Activated T-cell treated with anti-CD3 and anti-CD28 coated beads, Interleukin-2, amount 50 U/mL, for 72 hours (primary cell): ENCODE measurements around the gene SMG6. TPM values are rescaled to one million over a fixed set of nuclear protein-coding genes. Genes with fewer than 3 reads are reported as not detected.

Experiments
- ATAC-seq, 2 donors: fragments of 150-1000 bp; cut with Tn5 transposase; replicated peaks in 1 of 2; 2 replicates each; pipeline ENCODE4 v1.10.0; 2021; ENCODE audit warnings: moderate library complexity in 2 of 2, mild to moderate bottlenecking in 1 of 2
- DNase-seq, 2 donors: peaks; one replicate each; pipeline ENCODE4 v3.0.0; 2021 to 2022; ENCODE audit warnings: mixed read lengths in 1 of 2
- H3K27ac Mint-ChIP-seq: one replicate; pipeline ENCODE4 v1.8.0; 2022; ENCODE audit warnings: mild to moderate bottlenecking, moderate library complexity, mixed read lengths
- H3K27me3 Mint-ChIP-seq: one replicate; pipeline ENCODE4 v1.8.0; 2022; ENCODE audit warnings: low read depth, mixed read lengths
- H3K36me3 Mint-ChIP-seq, 2 donors: one replicate each; pipeline ENCODE4 v1.8.0; 2022; ENCODE audit warnings: mixed read lengths in 2 of 2, mild to moderate bottlenecking in 1 of 2; ENCODE audit not compliant: insufficient read depth in 2 of 2
- H3K4me1 Mint-ChIP-seq: one replicate; pipeline ENCODE4 v1.8.0; 2022; ENCODE audit warnings: low read depth, mixed read lengths
- H3K4me3 Mint-ChIP-seq, 2 donors: one replicate each; pipeline ENCODE4 v1.8.0; 2022; ENCODE audit warnings: mild to moderate bottlenecking in 2 of 2, mixed read lengths in 2 of 2, moderate library complexity in 2 of 2
- H3K9me3 Mint-ChIP-seq, 2 donors: one replicate each; pipeline ENCODE4 v1.8.0; 2022; ENCODE audit warnings: mixed read lengths in 2 of 2
- total RNA-seq, 2 donors: library from RNA; stranded (reverse); gene quantifications; one replicate each; pipeline ENCODE4 v1.2.3, GENCODE V29; 2022

The SMG6 gene
- total RNA-seq = 10 to 100 TPM; 47.3 to 54.1 TPM

GRCh38 chr17:2303204-2304188, at the start of gene SMG6, which contains the start of gene SRR:
TSS of gene SMG6 (minus strand) at chr17:2303785. CDS start at chr17:2303720, 65 bp downstream.
TSS of gene SRR (plus strand) at chr17:2303950. CDS start at chr17:2315561, 11,611 bp downstream.
- peaks cover 3 to 14% of the 10 kb centered on the region in 2 donors for H3K36me3 Mint-ChIP-seq
- ATAC-seq (peak; percentile 87 to 88), DNase-seq (peak; percentile 92 to 94)
- H3K9me3 Mint-ChIP-seq = no peaks in the 10 kb centered on the region
- peak within 1 kb of the TSS; percentile 69 for H3K27ac Mint-ChIP-seq
- H3K4me3 Mint-ChIP-seq = peak within 1 kb of the TSS; percentile 89 to 93
- peaks cover 48% of the 10 kb centered on the region for H3K4me1 Mint-ChIP-seq
- H3K27me3 Mint-ChIP-seq = no peaks in the 10 kb centered on the region

GRCh38 chr17:2351269-2351668, 47.7 kb upstream of the SMG6 start:
- no peak overlapping the region for H3K4me3 Mint-ChIP-seq
- no peak for ATAC-seq
- peaks cover 19% of the 10 kb centered on the region for H3K4me1 Mint-ChIP-seq
- no peaks in the 10 kb centered on the region for H3K27me3 Mint-ChIP-seq
- H3K27ac Mint-ChIP-seq = no peak overlapping the region
- no peaks in the 10 kb centered on the region for H3K36me3 Mint-ChIP-seq
- no peak for DNase-seq
- H3K9me3 Mint-ChIP-seq = no peaks in the 10 kb centered on the region

- no peaks in the 10 kb centered on the region for H3K9me3 Mint-ChIP-seq
- no peaks in the 10 kb centered on the region for H3K27me3 Mint-ChIP-seq
- DNase-seq (no peak), ATAC-seq (no peak)
- H3K27ac Mint-ChIP-seq = no peak overlapping the region
- no peak overlapping the region for H3K4me3 Mint-ChIP-seq
- H3K36me3 Mint-ChIP-seq = no peaks in the 10 kb centered on the region
- H3K4me1 Mint-ChIP-seq = peaks cover 7% of the 10 kb centered on the region
Measured at GRCh38 chr17:2347805-2348685, 44.5 kb upstream of the SMG6 start.

- no peak for DNase-seq
- Mint-ChIP-seq H3K4me3 (no peak overlapping the region), H3K4me1 (peaks cover 11% of the 10 kb centered on the region), H3K36me3 (no peaks in the 10 kb centered on the region), H3K9me3 (no peaks in the 10 kb centered on the region), H3K27ac (no peak overlapping the region), H3K27me3 (no peaks in the 10 kb centered on the region)
- no peak for ATAC-seq
Measured at GRCh38 chr17:2346475-2346874, 42.9 kb upstream of the SMG6 start.

- no peaks in the 10 kb centered on the region for H3K27me3 Mint-ChIP-seq
- H3K4me1 Mint-ChIP-seq = peaks cover 11% of the 10 kb centered on the region
- H3K9me3 Mint-ChIP-seq = no peaks in the 10 kb centered on the region
- no peak for DNase-seq
- H3K4me3 Mint-ChIP-seq = no peak overlapping the region
- ATAC-seq = no peak
- no peaks in the 10 kb centered on the region for H3K36me3 Mint-ChIP-seq
- H3K27ac Mint-ChIP-seq = no peak overlapping the region
Measured at GRCh38 chr17:2344528-2344927, 40.9 kb upstream of the SMG6 start.

GRCh38 chr17:2343421-2343820, 39.8 kb upstream of the SMG6 start:
- Mint-ChIP-seq H3K4me3 (peak overlapping the region in 1 of 2 donors; percentile 29), H3K36me3 (no peaks in the 10 kb centered on the region), H3K27ac (peak overlapping the region; percentile 69), H3K27me3 (no peaks in the 10 kb centered on the region), H3K4me1 (peaks cover 14% of the 10 kb centered on the region), H3K9me3 (no peaks in the 10 kb centered on the region)
- ATAC-seq (peak; percentile 74 to 94), DNase-seq (peak; percentile 42 to 70)

- Mint-ChIP-seq H3K27ac (peak overlapping the region; percentile 34), H3K36me3 (peaks cover 7 to 12% of the 10 kb centered on the region in 2 donors), H3K4me3 (peak overlapping the region; percentile 81 to 84), H3K27me3 (no peaks in the 10 kb centered on the region), H3K9me3 (no peaks in the 10 kb centered on the region), H3K4me1 (peaks cover 12% of the 10 kb centered on the region)
- peak in 1 of 2 donors; percentile 11 for DNase-seq
- ATAC-seq = no peak
Measured at GRCh38 chr17:2338315-2338657, 34.7 kb upstream of the SMG6 start.

GRCh38 chr17:2337544-2338314, 34.1 kb upstream of the SMG6 start:
- peak; percentile 53 to 62 for ATAC-seq
- Mint-ChIP-seq H3K36me3 (peaks cover 7 to 12% of the 10 kb centered on the region in 2 donors), H3K4me1 (peaks cover 9% of the 10 kb centered on the region), H3K27me3 (no peaks in the 10 kb centered on the region), H3K9me3 (no peaks in the 10 kb centered on the region), H3K4me3 (peak overlapping the region; percentile 84 to 99), H3K27ac (no peak overlapping the region)
- DNase-seq = peak; percentile 74 to 76

- DNase-seq (peak; percentile 76), ATAC-seq (peak; percentile 68 to 71)
- peak within 1 kb of the TSS; percentile 94 for H3K27ac Mint-ChIP-seq
- H3K4me1 Mint-ChIP-seq = peaks cover 5% of the 10 kb centered on the region
- no peaks in the 10 kb centered on the region for H3K9me3 Mint-ChIP-seq
- peak within 1 kb of the TSS; percentile 84 to 99 for H3K4me3 Mint-ChIP-seq
- H3K27me3 Mint-ChIP-seq = no peaks in the 10 kb centered on the region
- H3K36me3 Mint-ChIP-seq = peaks cover 7 to 12% of the 10 kb centered on the region in 2 donors
Measured at GRCh38 chr17:2336852-2337543, 33.4 kb upstream of the SMG6 start, which contains the start of gene SGSM2. TSS of gene SGSM2 (plus strand) at chr17:2337501. CDS start at chr17:2337689, 188 bp downstream.

GRCh38 chr17:2336215-2336851, 32.7 kb upstream of the SMG6 start, which contains the start of gene TSR1:
TSS of gene TSR1 (minus strand) at chr17:2336457. CDS start at chr17:2336427, 30 bp downstream.
- Mint-ChIP-seq H3K4me1 (peaks cover 5% of the 10 kb centered on the region), H3K36me3 (peaks cover 7 to 12% of the 10 kb centered on the region in 2 donors), H3K4me3 (peak within 1 kb of the TSS in 1 of 2 donors; percentile 99), H3K9me3 (no peaks in the 10 kb centered on the region), H3K27ac (peak within 1 kb of the TSS; percentile 94), H3K27me3 (no peaks in the 10 kb centered on the region)
- ATAC-seq (peak; percentile 90 to 91), DNase-seq (peak; percentile 92 to 93)

- H3K27ac Mint-ChIP-seq = peak overlapping the region; percentile 94
- peaks cover 5% of the 10 kb centered on the region for H3K4me1 Mint-ChIP-seq
- ATAC-seq (no peak), DNase-seq (no peak)
- no peaks in the 10 kb centered on the region for H3K9me3 Mint-ChIP-seq
- H3K4me3 Mint-ChIP-seq = peak overlapping the region in 1 of 2 donors; percentile 99
- H3K27me3 Mint-ChIP-seq = no peaks in the 10 kb centered on the region
- peaks cover 7 to 14% of the 10 kb centered on the region in 2 donors for H3K36me3 Mint-ChIP-seq
Measured at GRCh38 chr17:2335726-2336214, 32.2 kb upstream of the SMG6 start.
